ENCODE data around the gene CIDEB.

The CIDEB gene

GRCh38 chr14:24255438-24255837 lies 52.3 kb downstream of the CIDEB start:
- Histone ChIP-seq H3K36me3 (peaks cover 49% of the 10 kb centered on the region), H3K4me3 (ENCODE audit: low read depth in 1 of 2, low read length in 1 of 2) (no peak overlapping the region), H3K4me1 (ENCODE audit: control insufficient read depth in 1 of 2, insufficient read depth in 1 of 2, low read depth in 1 of 2, low read length in 1 of 2) (no peaks in the 10 kb centered on the region), H3K27ac (no peak overlapping the region), H3K9me3 (no peaks in the 10 kb centered on the region), H3K27me3 (no peaks in the 10 kb centered on the region)
- no peak for TF ChIP-seq CTCF (IDR thresholded peaks at IDR 0.05)

Data from neutrophil (primary cell).